Measurements from ENCODE around the gene SMIM24. TPM values are rescaled to one million over a fixed set of nuclear protein-coding genes. Genes with fewer than 3 reads are reported as not detected.

SMIM24 gene
- total RNA-seq, 1 donor from 2014 or later, result 1.4 TPM

GRCh38 chr19:3481241-3482090, 1.1 kb upstream of the SMIM24 start:
- no peak for TF ChIP-seq CTCF (conservative IDR thresholded peaks at IDR 0.05; ENCODE audit: low read depth, low read length)
- DNase-seq (ENCODE audit: low read depth), result no peak
- no peak overlapping the region for H3K4me3 ChIP-seq (ENCODE audit: low read depth, low read length)

GRCh38 chr19:3479834-3480215, 500 bp downstream of the SMIM24 start:
- DNase-seq (ENCODE audit: low read depth), result no peak
- peak overlapping the region; percentile 24 for H3K4me3 ChIP-seq (ENCODE audit: low read depth, low read length)
- no peak for TF ChIP-seq CTCF (conservative IDR thresholded peaks at IDR 0.05; ENCODE audit: low read depth, low read length)

- no peak overlapping the region for H3K4me3 ChIP-seq (ENCODE audit: low read depth, low read length)
- no peak for DNase-seq (ENCODE audit: low read depth)
- no peak for TF ChIP-seq CTCF (conservative IDR thresholded peaks at IDR 0.05; ENCODE audit: low read depth, low read length)
These were observed 1.0 kb downstream of the SMIM24 start for GRCh38 chr19:3479177-3479833.

GRCh38 chr19:3478409-3479176, 1.7 kb downstream of the SMIM24 start:
- no peak for TF ChIP-seq CTCF (conservative IDR thresholded peaks at IDR 0.05; ENCODE audit: low read depth, low read length)
- no peak for DNase-seq (ENCODE audit: low read depth)
- no peak overlapping the region for H3K4me3 ChIP-seq (ENCODE audit: low read depth, low read length)

GRCh38 chr19:3477951-3478350, 2.4 kb downstream of the SMIM24 start:
- no peak overlapping the region for H3K4me3 ChIP-seq (ENCODE audit: low read depth, low read length)
- no peak for TF ChIP-seq CTCF (conservative IDR thresholded peaks at IDR 0.05; ENCODE audit: low read depth, low read length)
- no peak for DNase-seq (ENCODE audit: low read depth)

GRCh38 chr19:3477506-3477905, 2.8 kb downstream of the SMIM24 start:
- DNase-seq (ENCODE audit: low read depth), result no peak
- TF ChIP-seq CTCF (conservative IDR thresholded peaks at IDR 0.05; ENCODE audit: low read depth, low read length), result no peak
- H3K4me3 ChIP-seq (ENCODE audit: low read depth, low read length), result no peak overlapping the region
